MCF 10A (cell line): ENCODE data around the gene RNF220. TPM values are rescaled to one million over a fixed set of nuclear protein-coding genes. Genes with fewer than 3 reads are reported as not detected.
A peak's percentile ranks its signal among the peaks of the same experiment; 100 is the strongest.

Experiments
- BruUV-seq: library from RNA; stranded (reverse); fragments of 400-500 nt; replicated peaks from 2 replicates; lab custom pipeline; 2021; lab: Mats Ljungman, UMichigan
- CTCF ChIA-PET: fragments of 300-600 bp; sonication (Branson Sonifier 250); formaldehyde crosslinking; extraction: SDS; loops from one replicate; lab custom pipeline; 2021; ENCODE audit warnings: antibody characterized with exemption, inconsistent platforms; lab: Yijun Ruan, JAX
- POLR2A ChIA-PET: fragments of 300-600, 350-650 bp; sonication (Branson Sonifier 250); formaldehyde crosslinking; extraction: SDS; loops from one replicate; lab custom pipeline; 2020; ENCODE audit warnings: antibody characterized with exemption, inconsistent platforms; lab: Yijun Ruan, JAX
- DNase-seq: peaks from one replicate; pipeline ENCODE4 v3.0.0-alpha.2; 2018; ENCODE audit not compliant: unreplicated experiment
- H3K27ac Mint-ChIP-seq: one replicate; pipeline ENCODE4 v1.8.0; 2022; ENCODE audit warnings: mild to moderate bottlenecking, low read depth, mixed read lengths; ENCODE audit not compliant: unreplicated experiment
- H3K27me3 Mint-ChIP-seq: one replicate; pipeline ENCODE4 v1.8.0; 2022; ENCODE audit warnings: mixed read lengths; ENCODE audit not compliant: insufficient read depth, unreplicated experiment
- H3K36me3 Mint-ChIP-seq: one replicate; pipeline ENCODE4 v1.8.0; 2022; ENCODE audit warnings: mild to moderate bottlenecking, moderate library complexity, mixed read lengths; ENCODE audit not compliant: insufficient read depth, unreplicated experiment
- H3K4me1 Mint-ChIP-seq: one replicate; pipeline ENCODE4 v1.8.0; 2022; ENCODE audit warnings: mixed read lengths; ENCODE audit not compliant: insufficient read depth, unreplicated experiment
- H3K4me3 Mint-ChIP-seq: one replicate; pipeline ENCODE4 v1.8.0; 2022; ENCODE audit warnings: mild to moderate bottlenecking, moderate library complexity, mixed read lengths; ENCODE audit not compliant: unreplicated experiment
- H3K9me3 Mint-ChIP-seq: one replicate; pipeline ENCODE4 v1.8.0; 2022; ENCODE audit warnings: mixed read lengths; ENCODE audit not compliant: unreplicated experiment
- intact Hi-C: fragments of 100-400 bp; cut with micrococcal nuclease; formaldehyde crosslinking; loops from 2 replicates; pipeline ENCODE4 v1.14.1; 2022
- total RNA-seq: library from RNA; stranded (reverse); gene quantifications from 2 replicates; pipeline ENCODE4 v1.2.3, GENCODE V29; 2022
- TF ChIP-seq, protein P1 (sequence below): fragments of 200-600 bp; IDR thresholded peaks from one replicate; pipeline ENCODE4 v1.8.0; 2022; ENCODE audit warnings: antibody characterized with exemption, mild to moderate bottlenecking; ENCODE audit not compliant: unreplicated experiment

The RNF220 gene
- total RNA-seq, 1 experiment from 2014 or later: 67.1 TPM

DNA sequence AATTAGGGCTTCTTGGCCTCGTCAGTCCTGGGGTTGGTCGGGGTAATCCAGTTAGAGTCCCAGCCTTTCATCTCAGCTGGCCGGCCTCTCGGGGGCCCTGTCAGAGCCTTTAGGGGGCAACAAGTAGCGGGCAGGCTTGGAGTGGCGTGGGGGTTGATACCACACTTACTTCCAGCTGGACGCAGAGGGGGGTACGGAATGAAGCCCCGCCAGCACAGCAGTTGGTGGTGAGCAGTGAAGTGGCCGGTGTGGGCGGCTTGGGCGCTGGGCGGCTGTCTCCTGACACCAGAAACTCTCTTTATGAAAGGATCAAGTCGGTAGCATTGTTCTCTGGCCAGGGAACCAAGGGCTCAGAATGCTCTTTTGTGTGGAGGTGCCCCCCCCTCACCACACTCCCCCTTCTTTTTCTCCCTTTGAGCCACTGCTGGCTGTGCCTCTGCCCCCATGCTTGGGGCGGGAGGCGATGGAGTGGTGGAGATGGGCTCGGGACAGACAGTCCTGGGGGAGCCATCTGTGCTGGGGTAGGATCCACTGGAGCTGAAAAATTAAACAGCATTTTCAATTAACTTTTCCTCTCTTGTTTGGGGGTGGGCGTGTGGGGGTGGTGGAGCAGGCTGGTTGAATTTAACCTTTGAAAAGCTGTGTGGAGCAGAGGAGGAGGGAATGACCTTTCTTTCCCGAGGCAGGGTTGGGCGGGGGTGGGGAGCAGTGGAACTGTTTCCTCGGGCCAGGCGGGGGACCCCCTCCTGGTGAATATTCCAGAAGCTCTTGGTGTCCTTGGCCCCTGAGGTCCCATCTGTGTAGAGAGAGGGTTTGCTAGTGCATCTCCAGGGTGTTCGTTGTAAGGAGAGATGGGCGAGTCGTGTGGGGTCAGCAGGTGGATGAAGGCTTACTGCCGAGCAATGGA lies 102.7 kb downstream of the RNF220 start:
- H3K4me1 Mint-ChIP-seq: peaks cover 9% of the 10 kb centered on the region
- CTCF ChIA-PET: no interaction called here
- intact Hi-C loops: no loop called here
- TF ChIP-seq, protein P1, sequence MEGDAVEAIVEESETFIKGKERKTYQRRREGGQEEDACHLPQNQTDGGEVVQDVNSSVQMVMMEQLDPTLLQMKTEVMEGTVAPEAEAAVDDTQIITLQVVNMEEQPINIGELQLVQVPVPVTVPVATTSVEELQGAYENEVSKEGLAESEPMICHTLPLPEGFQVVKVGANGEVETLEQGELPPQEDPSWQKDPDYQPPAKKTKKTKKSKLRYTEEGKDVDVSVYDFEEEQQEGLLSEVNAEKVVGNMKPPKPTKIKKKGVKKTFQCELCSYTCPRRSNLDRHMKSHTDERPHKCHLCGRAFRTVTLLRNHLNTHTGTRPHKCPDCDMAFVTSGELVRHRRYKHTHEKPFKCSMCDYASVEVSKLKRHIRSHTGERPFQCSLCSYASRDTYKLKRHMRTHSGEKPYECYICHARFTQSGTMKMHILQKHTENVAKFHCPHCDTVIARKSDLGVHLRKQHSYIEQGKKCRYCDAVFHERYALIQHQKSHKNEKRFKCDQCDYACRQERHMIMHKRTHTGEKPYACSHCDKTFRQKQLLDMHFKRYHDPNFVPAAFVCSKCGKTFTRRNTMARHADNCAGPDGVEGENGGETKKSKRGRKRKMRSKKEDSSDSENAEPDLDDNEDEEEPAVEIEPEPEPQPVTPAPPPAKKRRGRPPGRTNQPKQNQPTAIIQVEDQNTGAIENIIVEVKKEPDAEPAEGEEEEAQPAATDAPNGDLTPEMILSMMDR: no peak
- DNase-seq: no peak
- H3K9me3 Mint-ChIP-seq: no peaks in the 10 kb centered on the region
- no peak overlapping the region for H3K4me3 Mint-ChIP-seq
- BruUV-seq: no TSS peak
- peaks cover 9% of the 10 kb centered on the region for H3K36me3 Mint-ChIP-seq
- H3K27ac Mint-ChIP-seq: no peak overlapping the region
- no peaks in the 10 kb centered on the region for H3K27me3 Mint-ChIP-seq
- POLR2A ChIA-PET: interaction anchor here (0.9 kb wide), 1 partner anchor 10 kb away, joined by 3 read pairs; no protein-coding TSS in a partner anchor

DNA sequence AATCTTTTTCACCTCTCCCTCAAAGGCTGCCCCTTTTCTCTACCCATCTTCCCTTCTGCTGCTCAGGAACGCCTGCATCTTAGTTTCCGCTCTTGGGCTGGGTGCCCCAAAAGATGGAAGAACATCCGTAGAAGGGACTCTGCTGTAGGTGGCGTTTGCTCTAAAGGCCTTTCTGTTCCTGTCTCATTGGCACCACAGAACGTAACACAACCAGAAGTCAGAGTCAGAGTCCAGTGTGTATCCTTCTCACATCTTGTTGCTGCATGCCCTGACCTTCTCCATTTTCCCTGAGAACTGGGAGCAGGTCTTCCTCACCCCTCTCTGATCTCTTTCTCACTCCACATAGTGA lies 103.3 kb downstream of the RNF220 start:
- Mint-ChIP-seq H3K27ac (no peak overlapping the region), H3K4me3 (no peak overlapping the region), H3K9me3 (no peaks in the 10 kb centered on the region), H3K36me3 (peaks cover 9% of the 10 kb centered on the region), H3K27me3 (no peaks in the 10 kb centered on the region), H3K4me1 (peaks cover 9% of the 10 kb centered on the region)
- TF ChIP-seq, protein P1: no peak
- CTCF ChIA-PET: no interaction called here
- POLR2A ChIA-PET: no interaction called here
- DNase-seq: no peak
- intact Hi-C loops: no loop called here
- BruUV-seq: no TSS peak

DNA sequence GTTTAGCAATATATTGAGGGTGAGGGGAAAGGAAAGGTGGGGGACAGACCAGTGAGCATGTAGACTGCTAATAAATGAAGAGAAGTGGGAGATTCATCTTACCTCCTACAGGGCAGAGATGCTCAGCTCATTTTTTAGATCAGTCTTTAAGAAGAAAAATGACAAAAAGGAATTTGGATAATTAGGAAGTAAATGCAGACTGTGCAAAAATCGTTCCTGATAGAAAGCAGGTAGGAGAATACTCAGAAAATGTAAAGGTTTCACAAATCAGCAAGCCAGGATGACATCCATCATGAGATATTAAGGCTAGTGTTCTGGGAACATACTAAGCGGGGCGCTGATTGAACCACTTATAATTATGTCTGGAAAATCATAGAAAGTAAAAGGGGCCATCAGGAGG lies 106.3 kb downstream of the RNF220 start:
- intact Hi-C loops: no loop called here
- Mint-ChIP-seq H3K9me3 (no peaks in the 10 kb centered on the region), H3K4me3 (no peak overlapping the region), H3K27ac (peak overlapping the region; percentile 41), H3K27me3 (no peaks in the 10 kb centered on the region), H3K36me3 (peaks cover 9% of the 10 kb centered on the region), H3K4me1 (peaks cover 19% of the 10 kb centered on the region)
- TF ChIP-seq, protein P1: no peak
- POLR2A ChIA-PET: no interaction called here
- no TSS peak for BruUV-seq
- DNase-seq: no peak
- CTCF ChIA-PET: interaction anchor here (0.7 kb wide), 2 partner anchors 10 to 58 kb away, joined by 3 to 4 read pairs; no protein-coding TSS in a partner anchor

DNA sequence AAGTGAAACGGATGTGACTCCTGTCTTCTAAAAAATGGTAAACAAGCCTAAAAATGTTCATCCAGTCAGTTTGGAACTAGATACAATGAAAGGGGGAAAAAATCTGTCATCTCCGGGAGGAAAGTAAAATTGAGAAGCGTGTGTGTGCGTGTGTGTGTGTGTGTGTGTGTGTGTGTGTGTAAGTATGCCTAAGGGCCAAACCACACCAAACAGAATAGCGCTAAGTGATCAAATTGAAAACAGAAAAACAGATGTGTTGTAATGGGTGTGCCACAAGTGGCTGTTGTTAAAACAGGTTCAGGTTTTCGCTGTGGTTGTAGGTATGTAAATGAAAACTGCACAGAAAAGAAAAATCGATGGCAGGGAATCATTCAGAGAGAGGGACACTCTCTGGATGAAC lies 106.7 kb downstream of the RNF220 start:
- H3K27me3 Mint-ChIP-seq: no peaks in the 10 kb centered on the region
- CTCF ChIA-PET: no interaction called here
- peaks cover 19% of the 10 kb centered on the region for H3K4me1 Mint-ChIP-seq
- POLR2A ChIA-PET: interaction anchor here (0.6 kb wide), 1 partner anchor 90 kb away, joined by 3 read pairs; no protein-coding TSS in a partner anchor
- intact Hi-C loops: no loop called here
- no peak overlapping the region for H3K4me3 Mint-ChIP-seq
- peaks cover 9% of the 10 kb centered on the region for H3K36me3 Mint-ChIP-seq
- no peak for DNase-seq
- TF ChIP-seq, protein P1: no peak
- H3K27ac Mint-ChIP-seq: peak overlapping the region; percentile 41
- no peaks in the 10 kb centered on the region for H3K9me3 Mint-ChIP-seq
- BruUV-seq: no TSS peak
